RPMI8226 (cell line): ENCODE data around the gene ADGRD1.
"Not testable (repeated sequence)": the region's sequence is repeated elsewhere in the genome, so short reads cannot be mapped to it uniquely, and the experiment has no call there.

ENCODE experiments used
- DNase-seq: peaks from one replicate; pipeline ENCODE4 v3.0.0-alpha.2; 2015

ADGRD1 gene

DNA sequence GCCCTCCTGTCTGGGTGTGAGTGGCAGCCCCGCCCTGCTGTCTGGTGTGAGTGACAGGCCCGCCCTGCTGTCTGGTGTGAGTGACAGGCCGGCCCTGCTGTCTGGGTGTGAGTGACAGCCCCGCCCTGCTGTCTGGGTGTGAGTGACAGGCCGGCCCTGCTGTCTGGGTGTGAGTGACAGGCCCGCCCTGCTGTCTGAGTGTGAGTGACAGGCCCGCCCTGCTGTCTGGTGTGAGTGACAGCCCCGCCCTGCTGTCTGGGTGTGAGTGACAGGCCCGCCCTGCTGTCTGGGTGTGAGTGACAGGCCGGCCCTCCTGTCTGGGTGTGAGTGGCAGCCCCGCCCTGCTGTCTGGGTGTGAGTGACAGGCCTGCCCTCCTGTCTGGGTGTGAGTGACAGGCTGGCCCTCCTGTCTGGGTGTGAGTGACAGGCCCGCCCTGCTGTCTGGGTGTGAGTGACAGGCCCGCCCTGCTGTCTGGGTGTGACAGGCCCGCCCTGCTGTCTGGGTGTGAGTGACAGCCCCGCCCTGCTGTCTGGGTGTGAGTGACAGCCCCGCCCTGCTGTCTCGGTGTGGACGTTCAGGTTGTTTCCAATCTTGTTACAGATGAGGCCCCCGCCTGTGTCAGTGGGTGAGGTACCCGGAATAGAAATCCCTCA is 175.4 kb downstream of the ADGRD1 start:
- not testable (repeated sequence) for DNase-seq

- no peak for DNase-seq
Measured at GRCh38 chr12:131129839-131130238, 176.1 kb downstream of the ADGRD1 start.

DNA sequence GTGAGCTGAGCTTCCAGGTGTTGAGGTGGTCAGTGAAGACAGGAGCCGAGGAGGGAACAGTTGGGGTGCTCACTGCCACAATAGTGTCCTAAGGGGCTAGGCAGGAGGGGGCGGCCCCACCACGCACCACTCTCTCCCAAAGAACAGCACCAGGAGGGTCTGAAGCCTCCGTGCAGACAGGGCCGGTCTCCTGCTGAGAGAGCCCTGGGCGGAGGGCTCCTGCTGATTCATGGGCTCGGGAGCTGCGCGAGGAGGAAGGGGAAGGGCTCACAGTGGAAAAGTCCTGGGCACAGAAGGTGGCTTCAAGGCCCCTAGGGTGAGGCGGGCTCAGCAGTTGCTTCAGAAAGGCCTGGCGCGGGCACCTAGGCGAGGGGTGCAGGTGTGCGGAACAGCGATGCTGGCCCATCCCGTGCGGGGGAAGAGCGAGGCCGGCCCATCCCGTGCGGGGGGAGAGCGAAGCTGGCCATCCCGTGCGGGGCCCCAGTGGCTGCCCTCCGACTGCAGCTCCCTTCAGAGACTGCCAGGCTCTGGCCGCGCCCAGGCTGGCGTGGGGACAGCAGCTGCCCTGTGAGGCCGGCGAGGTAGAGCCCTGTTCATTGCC is 176.7 kb downstream of the ADGRD1 start:
- no peak for DNase-seq

DNA sequence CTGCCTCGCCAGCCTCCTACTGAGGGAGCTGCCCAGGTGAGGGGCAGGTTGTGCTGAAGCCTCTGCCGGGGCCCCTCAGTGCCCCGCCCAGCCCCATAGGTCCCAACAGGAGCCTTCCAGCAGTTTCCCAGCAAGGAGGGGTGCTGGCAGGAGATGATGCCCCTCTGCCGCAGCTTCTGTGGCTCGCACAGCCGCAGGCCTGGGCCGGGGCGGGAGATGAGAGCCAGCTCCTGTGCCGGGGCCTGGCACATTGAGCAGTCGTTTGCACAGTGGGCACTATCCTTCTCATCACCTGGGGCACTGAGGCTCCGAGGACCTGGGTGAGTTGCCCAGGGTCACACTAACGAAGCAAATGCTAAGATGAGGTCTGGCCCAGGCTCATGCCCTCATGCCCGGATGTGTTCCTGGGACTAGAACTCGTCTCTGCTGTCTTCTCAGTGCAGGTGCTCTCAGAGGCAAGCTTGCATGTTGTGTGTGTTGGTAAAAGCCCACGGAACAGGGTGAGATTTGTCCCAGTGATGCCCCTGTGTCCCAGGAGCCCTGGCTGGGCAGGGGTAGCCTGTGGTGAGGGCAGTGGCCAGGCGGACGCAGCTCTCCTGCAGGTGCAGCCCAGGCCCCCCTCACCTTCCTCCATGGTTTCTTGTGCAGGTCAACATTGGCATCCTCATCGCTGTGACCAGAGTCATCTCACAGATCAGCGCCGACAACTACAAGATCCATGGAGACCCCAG is 177.5 kb downstream of the ADGRD1 start:
- DNase-seq, result no peak

- no peak for DNase-seq
Measured at GRCh38 chr12:131131808-131132117, 178.1 kb downstream of the ADGRD1 start.

DNA sequence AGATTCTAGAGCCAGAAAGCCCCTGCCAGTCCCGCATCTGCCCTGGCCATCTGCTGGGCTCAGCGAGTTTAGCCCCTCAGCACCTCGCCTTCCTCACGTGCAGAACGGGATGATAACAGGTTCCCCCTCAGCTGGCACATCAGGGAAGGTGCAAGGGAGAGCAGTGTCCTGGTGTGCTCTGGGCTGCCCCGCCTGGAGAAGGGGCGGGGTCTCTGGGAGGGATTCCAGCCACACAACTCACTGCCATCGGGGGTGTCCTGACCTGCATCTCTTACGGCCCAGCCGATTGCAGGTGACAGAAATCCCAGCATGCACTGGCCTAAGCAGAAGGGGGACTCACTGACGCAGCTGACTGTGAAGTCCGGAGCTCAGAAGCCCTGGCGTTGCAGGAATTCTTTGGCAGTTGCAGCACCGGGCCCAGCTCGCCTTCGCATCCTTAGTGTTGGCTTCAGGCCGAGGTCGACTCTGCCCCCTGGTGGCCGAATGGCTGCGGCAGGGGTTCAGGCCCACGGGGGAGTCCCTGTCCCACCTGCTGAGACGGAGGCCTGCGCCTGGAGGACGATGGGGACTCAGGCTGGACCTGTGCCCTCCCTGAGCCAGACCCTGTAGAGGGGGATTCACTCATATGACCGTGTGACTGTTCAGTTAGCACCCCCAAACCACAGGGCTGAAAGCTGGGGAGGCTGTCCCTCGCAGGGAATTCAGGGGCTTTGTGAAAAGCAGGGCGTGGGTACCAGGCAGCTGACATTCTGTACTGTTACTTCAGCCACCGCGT is 178.6 kb downstream of the ADGRD1 start:
- DNase-seq, result peak; percentile 53

DNA sequence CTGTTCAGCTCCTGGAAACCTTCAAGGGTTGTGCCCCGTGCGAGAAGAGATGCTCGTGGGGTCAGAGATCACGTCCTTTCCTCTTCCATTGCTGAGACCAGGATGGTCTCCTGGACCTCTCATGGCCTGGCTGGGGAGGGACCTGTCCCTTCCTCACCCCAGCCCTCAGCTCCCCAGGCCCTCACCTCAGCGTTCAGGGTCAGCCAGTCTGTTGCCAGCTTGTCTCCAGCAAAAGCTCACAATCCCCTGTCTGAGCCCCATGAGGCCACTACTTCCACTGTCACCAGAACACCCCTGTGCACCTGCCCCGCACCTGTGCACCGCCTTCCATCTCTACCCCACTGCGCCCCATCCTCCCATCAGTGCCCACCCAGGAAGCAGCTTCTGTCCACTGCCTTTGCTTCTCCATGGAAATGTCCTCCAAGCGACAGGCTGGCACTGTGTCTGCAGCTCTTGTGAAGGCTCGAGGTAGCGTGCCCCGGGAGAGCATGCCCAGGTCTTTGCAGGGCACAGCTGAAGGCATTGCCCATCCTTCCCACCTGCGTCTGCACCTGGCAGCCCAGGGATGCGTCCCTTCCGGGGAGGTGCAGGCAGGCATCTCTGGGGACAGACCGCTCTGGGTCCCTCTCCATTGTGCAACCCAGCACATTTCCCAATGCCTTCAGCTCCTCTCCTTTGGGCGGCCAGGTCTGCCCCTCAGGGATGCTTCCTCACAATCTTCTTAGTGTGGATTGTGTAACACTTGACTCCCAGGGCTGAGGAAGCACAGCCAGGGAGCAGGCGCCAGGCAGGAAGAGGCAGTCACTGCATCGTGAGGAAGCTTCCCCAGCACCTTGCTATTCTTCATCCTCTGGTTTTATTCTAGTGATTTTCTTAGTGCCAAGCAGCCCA is 179.6 kb downstream of the ADGRD1 start:
- DNase-seq, result no peak

DNA sequence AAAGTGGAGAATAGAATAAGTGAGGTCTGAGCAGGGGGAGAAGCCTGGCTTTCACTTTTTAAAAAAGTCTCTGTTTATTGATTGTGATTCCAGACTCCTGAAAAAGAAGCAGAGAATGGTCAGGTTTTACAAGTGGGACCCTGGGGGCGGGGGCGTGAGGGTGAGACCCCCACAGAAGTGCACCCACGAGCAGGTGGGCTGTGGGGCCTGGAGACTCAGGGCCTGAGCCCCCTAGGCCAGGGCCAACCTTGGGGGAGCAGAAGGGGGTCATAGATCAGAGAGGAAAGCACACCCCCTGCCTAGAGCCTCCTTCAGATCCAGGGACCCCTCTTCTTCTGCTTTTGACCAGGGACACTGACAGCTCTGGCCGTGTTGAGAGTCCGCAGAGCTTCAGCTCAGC is 180.3 kb downstream of the ADGRD1 start:
- DNase-seq, result no peak

DNA sequence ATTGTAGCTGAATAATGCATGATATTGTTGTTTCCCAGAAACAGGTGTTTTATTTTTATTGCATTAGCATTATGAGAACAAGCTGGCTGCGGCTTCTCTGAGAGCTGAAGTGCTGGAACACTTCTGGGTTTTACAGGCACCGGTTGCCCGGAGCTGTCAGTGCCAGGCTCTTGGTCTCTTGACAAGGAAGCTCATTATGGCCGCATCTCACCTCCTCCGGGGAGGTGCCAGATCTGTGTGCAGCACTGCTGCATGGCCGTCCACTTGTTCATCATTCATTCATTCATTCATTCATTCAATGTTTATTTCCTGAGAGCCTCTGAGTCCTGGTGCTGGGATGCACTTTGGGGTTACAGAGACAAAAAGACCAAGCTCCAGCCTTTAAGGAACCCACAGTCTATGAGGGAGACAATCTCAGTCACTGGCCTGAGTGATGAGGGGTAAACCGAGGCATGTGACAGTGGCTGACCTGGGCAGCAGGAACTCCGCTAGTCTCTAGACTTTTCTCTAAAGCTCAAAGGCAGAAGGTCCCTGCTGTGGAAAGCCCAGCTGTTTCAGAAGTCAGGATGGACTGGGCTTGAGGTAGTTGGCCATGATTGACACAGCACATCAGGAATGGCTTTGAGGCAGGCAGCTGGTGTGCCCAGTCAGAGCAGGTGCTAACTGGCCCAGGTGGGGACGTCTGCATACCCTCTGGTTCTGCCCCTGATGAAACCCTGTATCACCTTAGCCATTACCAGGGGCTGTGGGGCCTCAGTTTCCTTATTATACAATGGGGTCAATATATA is 181.0 kb downstream of the ADGRD1 start:
- no peak for DNase-seq

DNA sequence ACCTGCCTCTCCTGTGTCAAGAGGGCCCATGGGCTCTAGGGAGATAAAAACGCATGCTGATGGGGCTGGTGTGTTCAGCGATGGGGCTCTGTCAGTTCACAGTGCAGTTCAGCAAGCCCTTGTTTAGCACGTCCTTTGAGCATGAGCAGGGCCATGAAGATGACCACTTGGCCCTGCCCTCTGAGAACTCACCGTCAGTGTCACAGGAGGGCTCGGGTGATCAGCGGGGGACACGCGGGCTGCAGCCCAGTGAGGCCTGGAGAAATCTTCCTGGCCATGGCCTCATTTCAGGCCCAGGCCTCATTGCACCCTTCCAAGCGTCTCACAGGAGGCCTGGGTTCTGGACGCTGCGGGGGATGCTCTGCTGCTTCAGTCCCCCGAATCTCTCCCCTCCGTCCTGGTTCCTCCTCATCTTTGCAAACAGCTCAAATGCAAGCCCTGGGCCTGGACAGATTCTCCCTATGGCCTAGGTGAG is 181.6 kb downstream of the ADGRD1 start:
- no peak for DNase-seq

GRCh38 chr12:131135786-131136538 is 182.3 kb downstream of the ADGRD1 start:
- DNase-seq, result no peak

- DNase-seq, result no peak
Measured at GRCh38 chr12:131136539-131136872, 182.8 kb downstream of the ADGRD1 start.

DNA sequence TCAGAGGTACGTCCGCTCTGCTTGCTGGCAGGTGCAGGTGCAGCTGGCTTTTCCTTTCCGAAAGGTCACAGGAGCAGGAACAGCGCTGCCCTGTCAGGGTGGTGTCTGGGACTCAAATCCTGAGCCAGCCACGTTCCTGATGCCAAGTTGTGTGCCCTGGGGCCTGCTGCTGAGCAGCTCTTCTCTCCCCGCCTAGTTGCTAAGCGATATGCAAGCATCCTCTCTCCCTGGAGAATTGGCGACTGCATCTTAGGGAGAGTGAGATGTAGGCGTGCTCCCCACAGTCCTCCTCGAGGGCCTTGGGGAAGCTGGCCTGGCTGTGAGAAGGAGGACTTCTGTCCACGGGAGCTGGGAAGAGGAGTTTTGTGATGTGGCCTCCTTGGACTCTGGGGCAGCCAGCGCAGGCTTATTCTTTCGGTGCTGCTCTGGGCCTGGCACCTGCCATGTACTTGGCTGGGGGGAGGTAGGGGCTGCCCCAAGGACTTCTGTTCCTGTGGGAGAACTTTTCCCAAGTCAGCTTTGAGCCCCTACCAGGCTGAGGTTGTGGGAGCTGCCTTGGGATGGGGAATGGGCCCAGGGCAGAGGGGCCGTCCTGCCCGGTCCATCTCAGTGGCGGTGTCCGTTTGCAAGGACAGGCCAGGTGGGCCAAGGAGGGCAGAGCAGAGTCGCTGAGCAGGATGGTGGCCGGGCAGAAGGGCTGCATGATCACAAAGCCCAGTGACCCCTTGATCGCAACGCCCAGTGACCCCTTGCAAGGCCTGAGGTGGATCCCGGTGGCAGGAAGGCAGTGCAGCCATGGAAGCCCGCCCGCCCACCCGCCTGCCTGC is 183.5 kb downstream of the ADGRD1 start:
- DNase-seq, result no peak

DNA sequence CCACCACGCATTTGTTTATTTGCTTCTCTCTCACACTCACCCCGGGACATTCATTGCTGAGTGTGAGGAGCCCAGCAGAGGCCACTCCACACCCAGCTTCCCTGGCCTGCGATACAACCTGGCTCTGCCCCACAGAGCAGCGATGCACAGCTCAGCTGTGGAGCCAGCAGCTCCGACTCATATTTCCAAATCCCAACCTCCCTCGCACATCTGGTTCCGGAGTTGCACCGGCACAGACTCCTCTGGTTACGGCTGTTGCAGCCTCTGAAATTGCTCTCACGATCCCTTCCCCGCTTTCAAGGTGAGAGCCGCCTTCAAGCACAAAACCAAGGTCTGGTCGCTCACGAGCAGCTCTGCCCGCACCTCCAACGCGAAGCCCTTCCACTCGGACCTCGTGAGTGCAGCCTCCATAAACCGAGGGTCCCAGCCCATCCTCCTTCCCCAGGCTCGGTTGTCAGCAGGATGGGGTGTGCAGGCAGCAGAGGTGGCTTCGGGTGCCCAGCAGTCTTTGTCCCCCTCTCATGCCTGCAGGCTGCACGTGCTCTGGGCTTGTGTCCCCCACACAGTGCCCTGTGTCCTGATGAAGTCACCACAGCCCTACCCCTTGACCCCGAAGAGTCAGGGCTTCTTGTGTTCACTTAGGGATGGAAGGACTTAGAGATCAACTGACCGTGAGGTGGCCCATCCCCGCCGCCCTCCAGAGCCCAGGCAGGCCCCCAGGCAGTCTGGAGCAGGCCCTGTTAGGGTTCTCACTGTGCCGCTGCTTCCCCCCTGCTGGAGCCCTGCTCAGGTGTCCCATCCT is 184.3 kb downstream of the ADGRD1 start:
- no peak for DNase-seq

- no peak for DNase-seq
Measured at GRCh38 chr12:131138638-131139362, 185.1 kb downstream of the ADGRD1 start.

DNA sequence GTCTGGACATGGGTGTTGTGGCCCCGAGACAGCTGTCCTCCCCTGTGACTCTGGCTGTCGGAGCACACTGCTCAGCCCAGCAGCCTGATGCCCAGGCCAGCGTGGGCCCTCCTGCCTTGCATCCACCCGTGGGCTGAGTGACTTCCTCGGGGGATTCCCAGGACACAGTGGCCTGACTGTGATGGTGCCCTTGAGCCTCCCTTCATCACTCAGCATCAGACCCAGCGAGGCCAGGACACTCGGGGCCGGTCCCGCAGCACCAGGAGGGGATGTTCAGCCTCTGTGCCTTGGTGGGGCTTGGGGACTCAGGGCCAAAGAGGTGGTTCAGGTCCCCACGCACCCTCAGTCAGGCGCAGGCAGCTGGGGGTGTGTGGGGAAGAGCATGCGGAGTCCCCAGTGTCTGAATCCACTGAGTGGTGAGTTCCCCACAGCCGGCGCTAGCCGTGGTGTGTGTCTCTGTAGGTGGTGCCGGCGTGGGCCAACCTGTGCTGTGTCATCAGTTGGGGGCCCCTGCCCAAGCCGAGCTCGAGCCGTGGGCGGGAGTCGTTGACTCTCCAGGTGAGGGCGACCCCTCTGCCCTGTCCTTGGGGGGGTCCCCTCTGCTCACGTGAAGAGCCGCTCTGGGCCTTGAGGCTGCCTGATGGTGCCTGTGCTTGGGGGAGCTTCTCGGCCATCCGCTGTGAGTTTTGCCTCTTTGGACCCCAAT is 185.8 kb downstream of the ADGRD1 start:
- no peak for DNase-seq

GRCh38 chr12:131140069-131140435 is 186.3 kb downstream of the ADGRD1 start:
- DNase-seq, result no peak

DNA sequence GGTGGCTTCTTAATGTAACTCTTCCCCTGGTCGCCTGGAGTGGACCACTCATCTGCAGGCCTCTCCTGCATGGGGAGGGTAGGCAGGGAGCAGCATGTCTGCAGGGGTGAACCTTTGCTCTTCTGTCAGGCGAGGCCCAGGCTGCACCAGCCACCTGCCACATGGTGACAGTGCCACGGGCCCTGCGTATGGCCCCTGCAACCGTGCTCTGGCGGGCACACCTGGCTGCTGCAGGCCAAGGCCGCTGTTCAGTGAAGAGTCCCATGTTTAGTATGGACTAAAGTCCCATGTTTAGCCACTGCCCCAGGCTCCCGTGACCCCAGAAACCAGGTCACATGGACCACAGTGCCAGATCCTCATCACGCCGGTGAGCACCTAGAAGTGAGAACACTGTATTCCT is 187.0 kb downstream of the ADGRD1 start:
- no peak for DNase-seq
